GM10847 (cell line): ENCODE data around the gene IFITM2.

Experiments used
- POLR2A ChIP-seq: IDR thresholded peaks from 2 replicates; pipeline ENCODE4 v1.6.1; 2011; ENCODE audit not compliant: insufficient read length; ENCODE audit errors: extremely low read depth

IFITM2 gene

DNA sequence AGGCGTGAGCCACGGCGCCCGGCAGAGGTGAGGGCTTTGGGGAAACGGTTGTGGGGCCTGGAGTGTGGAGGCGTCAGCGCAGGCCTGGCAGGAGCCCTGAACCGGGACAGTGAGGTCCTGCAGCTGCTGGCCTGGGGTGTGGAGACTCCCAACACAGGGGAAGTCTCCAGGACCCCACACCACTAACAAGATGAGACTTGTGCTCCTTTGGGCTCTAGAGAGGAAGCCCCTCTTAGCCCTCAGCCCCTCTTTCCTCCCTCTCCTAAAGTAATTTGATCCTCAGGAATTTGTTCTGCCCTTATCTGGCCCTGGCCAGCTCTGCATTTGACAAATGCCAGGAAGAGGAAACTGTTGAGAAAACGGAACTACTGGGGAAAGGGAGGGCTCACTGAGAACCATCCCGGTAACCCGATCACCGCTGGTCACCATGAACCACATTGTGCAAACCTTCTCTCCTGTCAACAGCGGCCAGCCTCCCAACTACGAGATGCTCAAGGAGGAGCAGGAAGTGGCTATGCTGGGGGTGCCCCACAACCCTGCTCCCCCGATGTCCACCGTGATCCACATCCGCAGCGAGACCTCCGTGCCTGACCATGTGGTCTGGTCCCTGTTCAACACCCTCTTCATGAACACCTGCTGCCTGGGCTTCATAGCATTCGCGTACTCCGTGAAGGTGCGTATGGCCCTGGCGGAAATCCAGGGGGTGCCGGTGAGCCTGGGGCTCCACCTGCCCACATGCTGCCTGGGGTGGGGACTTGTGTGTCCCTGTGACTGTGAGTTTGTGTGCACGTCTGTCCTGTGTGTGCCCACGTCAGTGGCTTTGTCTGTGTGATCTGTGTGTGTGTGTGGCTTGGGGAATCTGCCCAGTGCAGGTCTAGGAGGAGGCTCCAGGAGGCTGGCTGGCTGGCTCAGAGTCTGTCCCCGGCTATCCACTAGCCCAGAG, at the start of gene IFITM2:
Gene IFITM2 (plus strand): TSS at position 51 of the 943 bp plus-strand sequence. CDS start 377 bp downstream, at position 428.
- peak; percentile 48 for TF ChIP-seq POLR2A

- no peak for TF ChIP-seq POLR2A
These were observed 48.2 kb upstream of the IFITM2 start for GRCh38 chr11:259413-259812.

- TF ChIP-seq POLR2A, result no peak
These were observed 46.0 kb upstream of the IFITM2 start for GRCh38 chr11:261624-262023.

GRCh38 chr11:266676-267439, 40.8 kb upstream of the IFITM2 start:
- no peak for TF ChIP-seq POLR2A

GRCh38 chr11:267491-267994, 40.1 kb upstream of the IFITM2 start:
- no peak for TF ChIP-seq POLR2A

DNA sequence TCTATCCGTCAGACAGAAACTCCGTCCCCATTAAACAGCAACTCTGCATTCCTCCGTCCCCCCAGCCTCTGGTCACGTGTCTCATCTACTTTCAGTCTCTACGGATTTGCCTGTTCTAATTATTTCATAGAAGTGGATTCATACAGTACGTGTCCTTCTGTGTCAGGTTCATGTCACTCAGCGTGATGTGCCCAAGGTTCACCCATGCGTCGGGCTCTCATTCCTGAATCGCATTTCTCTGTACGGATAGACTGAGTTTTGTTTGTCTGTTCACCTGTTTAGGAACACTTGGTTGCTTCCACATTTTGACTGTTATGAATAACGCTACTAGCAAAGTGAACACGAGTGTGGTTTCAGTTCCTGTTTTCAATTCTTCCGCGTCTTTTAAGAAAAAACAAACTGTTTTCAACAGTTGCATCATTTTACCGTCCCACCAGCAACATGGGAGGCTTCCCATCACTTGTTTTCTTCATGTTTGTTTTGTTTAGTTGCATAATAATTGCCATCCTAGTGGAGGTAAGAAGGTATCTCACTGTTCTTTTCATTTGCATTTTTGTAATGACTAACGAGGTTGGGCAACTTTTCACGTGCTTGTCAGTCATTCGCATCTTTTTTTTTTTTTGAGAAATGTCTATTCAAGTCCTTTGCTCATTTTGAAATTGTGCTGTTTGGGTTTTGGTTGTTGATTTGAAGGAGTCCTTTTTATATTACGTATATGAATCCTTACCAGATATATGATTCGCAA, 38.3 kb upstream of the IFITM2 start:
- no peak for TF ChIP-seq POLR2A

DNA sequence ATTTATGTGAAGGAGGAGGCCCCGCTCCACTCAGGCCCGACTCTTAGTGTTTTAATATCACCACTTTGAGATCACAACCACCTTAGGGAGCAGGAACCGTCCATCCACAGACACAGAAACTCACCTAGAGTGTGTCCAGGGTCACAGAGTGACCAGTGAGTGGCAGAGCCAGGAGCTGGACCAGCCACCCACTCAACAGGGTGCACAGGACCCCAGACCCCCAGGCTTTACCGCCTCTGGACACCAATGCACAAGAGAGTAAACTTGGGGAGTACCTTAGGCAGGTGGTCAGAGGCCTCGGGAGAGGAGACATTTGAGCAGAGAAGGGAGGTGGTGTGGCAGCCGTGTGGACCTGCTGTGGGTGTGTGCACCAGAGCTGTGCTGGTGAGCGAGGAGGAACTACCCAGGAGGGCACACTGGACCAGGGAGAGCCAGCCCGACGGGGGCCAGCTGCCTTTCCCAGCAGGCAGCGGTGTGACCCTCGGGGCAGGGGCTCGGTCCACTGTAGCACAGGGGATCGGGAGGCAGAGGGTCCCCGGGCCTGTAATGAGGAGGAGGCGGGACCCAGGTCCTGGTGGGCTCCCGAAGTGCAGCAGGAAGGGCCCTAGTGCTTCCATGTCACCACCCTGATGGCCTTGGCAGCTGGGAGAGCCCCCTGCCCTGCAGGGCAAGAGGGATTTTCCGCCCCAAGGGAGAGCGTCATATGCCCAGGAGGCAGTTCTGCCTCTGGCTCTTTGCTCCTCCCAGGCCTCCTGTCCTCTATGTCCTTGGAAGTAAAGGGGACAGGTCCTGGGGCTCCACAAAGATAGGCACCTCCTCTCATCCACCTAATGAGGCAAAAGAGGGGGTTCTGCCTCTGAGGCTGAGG, 36.9 kb upstream of the IFITM2 start:
- no peak for TF ChIP-seq POLR2A

DNA sequence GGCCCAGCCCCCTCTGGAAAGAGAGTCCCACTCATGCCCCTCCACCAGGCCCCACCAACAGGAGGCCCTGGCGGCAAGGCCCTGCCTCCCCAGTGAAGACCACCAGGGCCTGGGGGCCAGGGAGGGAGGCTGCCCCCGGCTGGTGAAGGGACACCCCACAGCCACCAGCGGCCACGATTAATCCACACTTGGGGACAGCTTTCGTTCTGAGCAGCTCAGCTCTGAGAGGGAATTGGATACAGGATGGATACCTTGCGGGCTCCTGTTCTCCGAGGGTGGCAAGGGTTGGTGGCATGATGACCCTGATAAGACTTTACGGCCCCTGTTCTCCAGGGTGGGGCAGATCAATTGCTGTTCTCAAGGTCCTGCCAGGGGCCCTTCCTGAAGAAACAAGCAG, 36.3 kb upstream of the IFITM2 start:
- no peak for TF ChIP-seq POLR2A

- no peak for TF ChIP-seq POLR2A
These were observed 35.3 kb upstream of the IFITM2 start for GRCh38 chr11:272195-272930.

DNA sequence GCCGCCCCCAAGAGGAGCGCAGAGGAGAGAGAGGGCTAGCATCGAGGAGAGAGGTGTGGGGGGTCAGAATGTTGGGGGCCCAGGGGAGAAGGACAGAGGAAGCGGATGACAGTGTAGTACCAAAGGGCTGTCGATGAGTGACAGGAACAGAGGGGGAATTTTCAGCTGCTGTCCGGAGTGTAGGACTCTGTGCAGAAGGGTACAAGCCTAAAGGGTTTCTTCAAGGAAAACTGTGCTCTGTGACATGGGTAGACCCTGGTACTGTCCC, 34.8 kb upstream of the IFITM2 start:
- TF ChIP-seq POLR2A, result no peak

DNA sequence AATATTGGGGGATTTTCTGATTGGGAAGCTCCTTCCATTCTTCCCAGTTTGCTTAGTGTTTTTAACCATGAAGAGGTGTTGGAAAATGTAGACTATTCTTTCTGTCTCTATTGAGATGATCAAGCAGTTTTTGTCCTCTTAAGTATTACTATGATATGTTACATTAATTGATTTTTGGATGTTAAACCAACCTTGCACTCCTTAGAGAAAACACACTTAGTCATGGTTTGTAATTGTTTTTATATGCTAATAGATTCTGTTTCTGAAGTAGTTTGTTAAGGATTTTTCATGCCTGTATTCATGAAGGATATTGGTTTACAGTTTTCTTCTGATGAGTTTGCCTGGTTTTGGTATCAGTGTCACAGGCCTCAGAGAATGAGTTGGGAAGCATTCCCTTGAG, 31.4 kb upstream of the IFITM2 start:
- TF ChIP-seq POLR2A, result no peak

GRCh38 chr11:278001-278951, 29.3 kb upstream of the IFITM2 start, which contains the start of gene NLRP6:
Gene NLRP6 (plus strand): TSS chr11:278407. CDS start chr11:278570, 163 bp downstream.
- TF ChIP-seq POLR2A, result no peak

GRCh38 chr11:279040-279965, 28.3 kb upstream of the IFITM2 start:
- no peak for TF ChIP-seq POLR2A
